T-helper 1 cell (primary cell): ENCODE data around the gene IL17B.

Experiments used
- DNase-seq, 5 donors: peaks; one replicate each; pipeline ENCODE4 v3.0.0-alpha.2; 2012 to 2020
- total RNA-seq, 4 donors: gene quantifications; one replicate each; lab custom pipeline; 2026; lab: John Stamatoyannopoulos, UW

The IL17B gene
- total RNA-seq, result 0 reads per million in 4 donors

GRCh38 chr5:149379177-149379761 is at the start of gene IL17B:
IL17B (minus strand) TSS chr5:149379292; CDS start chr5:149379225, 67 bp downstream.
- no peak for DNase-seq

- DNase-seq, result no peak
Observed at GRCh38 chr5:149428032-149428431, 48.9 kb upstream of the IL17B start.

- DNase-seq, result no peak
Observed at GRCh38 chr5:149427374-149427773, 48.3 kb upstream of the IL17B start.

DNA sequence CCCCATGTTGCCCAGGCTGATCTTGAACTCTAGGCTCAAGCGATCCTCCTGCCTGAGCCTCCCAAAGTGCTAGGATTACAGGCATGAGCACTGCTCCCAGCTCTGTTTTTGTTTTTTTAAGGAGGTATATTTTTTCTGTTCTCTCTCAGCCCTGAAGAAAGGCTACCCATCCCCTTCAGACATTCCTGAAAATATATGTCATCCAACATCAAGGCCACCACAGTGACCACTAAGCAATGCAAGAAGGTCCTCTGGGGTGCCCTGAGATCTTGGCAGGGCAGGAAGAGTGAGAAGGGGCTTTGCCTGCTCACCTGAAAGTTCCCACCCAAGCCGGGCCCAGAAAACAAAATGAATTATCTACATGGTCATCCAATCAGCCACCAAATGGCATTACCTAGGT is 47.8 kb upstream of the IL17B start:
- DNase-seq, result no peak

GRCh38 chr5:149425729-149426128 is 46.6 kb upstream of the IL17B start:
- no peak for DNase-seq

GRCh38 chr5:149424371-149425315 is 45.6 kb upstream of the IL17B start:
- no peak for DNase-seq

GRCh38 chr5:149423794-149424268 is 44.7 kb upstream of the IL17B start:
- DNase-seq, result no peak

GRCh38 chr5:149423049-149423793 is 44.1 kb upstream of the IL17B start:
- no peak for DNase-seq

DNA sequence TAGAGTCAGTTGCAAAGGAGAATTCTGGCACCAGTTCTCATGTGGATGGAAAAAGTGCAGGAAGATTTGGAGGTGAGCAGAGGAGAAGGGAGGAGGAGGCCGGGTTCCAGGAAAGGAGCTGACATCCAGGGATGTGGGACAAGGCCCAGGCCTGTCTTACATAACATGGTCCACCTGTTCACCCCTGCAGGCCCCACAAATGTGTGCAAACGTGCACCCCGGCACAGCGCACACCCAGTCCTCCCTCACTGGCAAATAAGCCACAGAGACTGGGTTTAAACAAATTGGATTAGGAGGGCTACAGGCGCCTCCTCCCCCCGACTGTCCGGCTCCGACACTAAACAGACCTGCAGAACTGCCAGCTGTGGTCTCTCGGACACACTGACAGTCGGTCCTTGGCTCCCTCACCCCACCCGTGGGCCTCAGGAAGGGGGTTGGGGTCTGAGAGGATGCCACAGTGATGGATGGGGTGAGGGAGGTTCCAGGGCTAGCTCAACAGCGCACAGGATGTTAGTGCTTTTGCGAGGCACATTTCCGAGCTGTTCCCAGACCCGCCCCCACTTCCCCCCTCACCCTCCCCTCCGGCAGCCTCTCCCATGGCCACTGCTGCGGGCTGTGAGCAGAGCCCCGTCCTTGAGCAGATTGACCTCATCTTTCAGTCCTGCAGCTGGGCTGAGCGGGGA is 43.4 kb upstream of the IL17B start:
- DNase-seq, result no peak

DNA sequence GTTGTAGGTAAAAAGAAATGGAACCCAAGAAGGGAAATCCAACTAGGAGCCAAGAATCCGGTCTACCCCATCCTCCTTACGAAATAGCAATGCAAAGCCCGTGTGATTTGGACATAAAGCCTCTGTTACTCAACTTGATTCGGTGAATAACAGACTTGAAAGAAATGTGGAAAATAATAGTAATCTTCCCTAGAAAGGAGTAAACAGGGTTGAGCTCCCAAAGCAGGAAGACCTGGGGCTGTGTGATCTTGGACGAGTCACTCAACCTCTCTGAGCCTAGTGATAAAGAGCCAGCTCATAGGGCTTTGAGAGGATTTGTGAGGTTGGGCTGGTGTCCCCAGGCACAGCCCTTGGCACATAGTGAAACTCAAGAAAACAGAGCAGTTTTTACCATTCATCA is 42.7 kb upstream of the IL17B start:
- no peak for DNase-seq

DNA sequence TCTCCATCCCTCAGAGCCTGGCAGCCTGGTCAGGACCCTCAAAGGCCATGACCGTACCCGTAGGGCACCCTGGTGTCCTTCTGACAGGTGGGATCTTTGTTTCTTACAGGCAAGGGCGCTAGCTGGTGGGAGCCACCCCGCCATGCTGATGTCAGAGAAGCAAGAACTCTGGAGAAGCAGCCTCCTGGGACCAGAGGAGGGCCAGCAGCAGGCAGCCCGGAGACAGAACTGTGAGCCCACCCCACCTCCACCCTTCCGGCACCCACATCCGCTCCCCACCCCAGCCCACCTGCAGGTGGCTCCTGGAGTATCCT is 42.2 kb upstream of the IL17B start:
- DNase-seq, result no peak

GRCh38 chr5:149420545-149421371 is 41.7 kb upstream of the IL17B start:
- DNase-seq, result no peak

GRCh38 chr5:149419859-149420544 is 40.9 kb upstream of the IL17B start:
- DNase-seq, result no peak

- no peak for DNase-seq
Observed at GRCh38 chr5:149419532-149419858, 40.4 kb upstream of the IL17B start.

- no peak for DNase-seq
Observed at GRCh38 chr5:149418910-149419531, 39.9 kb upstream of the IL17B start.

- no peak for DNase-seq
Observed at GRCh38 chr5:149417711-149418368, 38.7 kb upstream of the IL17B start.

DNA sequence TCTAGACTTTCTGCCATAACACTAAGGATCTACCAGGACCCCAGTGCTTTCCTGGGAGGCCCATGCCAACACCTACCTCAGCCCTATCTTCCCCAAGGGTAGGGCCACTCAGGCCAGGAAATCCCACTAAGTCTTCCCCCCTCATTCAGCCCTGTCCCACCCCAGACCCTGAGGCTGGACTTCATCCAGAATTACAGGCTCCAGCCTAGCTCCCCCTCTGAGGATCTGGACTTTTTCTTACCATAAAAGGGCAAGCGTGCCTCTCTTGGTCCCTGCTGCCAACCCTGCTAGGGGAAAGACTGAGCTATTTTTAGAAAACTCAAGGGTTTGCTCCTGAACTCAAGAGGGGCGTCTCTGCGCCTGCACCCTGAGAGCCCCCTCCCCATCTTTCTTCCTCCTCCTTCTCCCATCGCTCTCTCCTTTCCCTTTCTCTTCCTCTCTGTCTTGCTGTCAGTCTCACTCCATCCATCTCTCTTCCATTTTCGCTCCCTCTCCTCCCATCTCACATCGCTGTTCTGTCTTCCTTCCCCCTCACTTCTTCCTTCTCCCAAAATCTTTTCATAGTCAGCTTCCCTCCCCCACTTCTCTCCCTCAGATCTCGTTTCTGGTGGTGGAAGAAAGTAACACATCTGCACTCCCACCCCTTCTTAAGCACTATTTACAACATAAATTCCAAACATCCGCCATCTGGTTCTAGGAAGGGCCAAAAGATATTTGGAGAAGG is 38.1 kb upstream of the IL17B start:
- no peak for DNase-seq

DNA sequence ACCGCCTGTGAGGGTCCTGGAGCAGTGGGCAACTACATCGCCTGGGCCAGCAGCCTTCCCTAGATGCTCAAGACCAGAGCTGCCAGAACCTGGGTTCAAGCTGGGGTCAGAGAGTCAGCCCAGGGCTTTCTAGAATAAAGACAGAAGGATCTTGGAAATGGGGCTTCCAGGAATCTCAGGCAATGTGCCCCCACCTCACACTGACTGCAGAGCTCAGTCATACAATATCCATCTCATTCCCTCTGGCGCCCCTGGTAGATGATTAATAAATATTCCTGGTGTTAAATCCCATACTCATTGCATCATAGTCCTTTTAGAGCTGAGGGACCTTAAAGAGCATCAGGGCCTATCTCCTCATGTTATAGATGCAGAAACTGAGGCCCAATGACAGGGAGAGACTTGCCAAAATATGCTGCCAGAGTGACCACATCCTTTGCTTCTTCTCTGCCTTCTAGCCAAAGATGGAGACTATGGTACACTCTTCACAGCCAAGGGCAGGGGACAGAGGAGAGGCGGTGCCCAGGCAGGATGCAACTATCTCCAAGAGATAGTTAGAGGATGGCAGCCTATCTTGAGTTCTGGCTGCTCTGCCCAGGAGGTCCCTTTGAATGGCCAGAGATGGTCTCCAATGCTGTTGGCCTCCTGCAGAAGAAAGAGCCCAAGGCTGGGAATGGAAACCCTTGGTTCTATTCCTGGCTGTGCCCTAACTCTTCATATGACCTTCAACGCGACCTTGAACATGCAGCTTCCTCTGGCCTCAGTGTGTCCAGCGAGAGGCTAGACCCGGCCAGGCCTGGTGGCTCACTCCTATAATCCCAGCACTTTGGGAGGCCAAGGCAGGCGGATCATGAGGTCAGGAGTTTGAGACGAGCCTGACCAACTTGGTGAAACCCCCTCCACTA is 36.2 kb upstream of the IL17B start:
- DNase-seq, result no peak
